Measurements from ENCODE around the gene PRKCA.

Gene PRKCA

GRCh38 chr17:66841744-66842143 lies 539.3 kb downstream of the PRKCA start:
- Histone ChIP-seq H3K27me3 (ENCODE audit: control insufficient read depth, low read length) (no peaks in the 10 kb centered on the region), H3K27ac (ENCODE audit: low read depth, low read length) (no peak overlapping the region), H3K4me1 (ENCODE audit: control insufficient read depth, low read length) (no peaks in the 10 kb centered on the region), H3F3A (ENCODE audit: control insufficient read depth, insufficient read depth) (no peaks in the 10 kb centered on the region), H3K36me3 (ENCODE audit: control insufficient read depth, low read length) (no peaks in the 10 kb centered on the region), H4K20me1 (ENCODE audit: control insufficient read depth, insufficient read depth, low read depth, low read length) (no peaks in the 10 kb centered on the region), H3K9me3 (ENCODE audit: control insufficient read depth, insufficient read depth, low read length) (peaks cover 10% of the 10 kb centered on the region; the same call in 1 of the 2 replicates), H3K9me2 (replicated peaks; ENCODE audit: control insufficient read depth, low read length) (no peaks in the 10 kb centered on the region), H3K4me2 (ENCODE audit: low read length) (no peak overlapping the region), H3K4me3 (ENCODE audit: low read length) (no peak overlapping the region), H3K79me2 (ENCODE audit: control insufficient read depth, low read length) (no peaks in the 10 kb centered on the region)
- TF ChIP-seq EZH2phosphoT487 (IDR thresholded peaks at IDR 0.05; ENCODE audit: borderline replicate concordance, low read length) (no peak), CTCF (IDR thresholded peaks at IDR 0.05; ENCODE audit: low read depth, low read length, poor library complexity, severe bottlenecking) (no peak)

DNA sequence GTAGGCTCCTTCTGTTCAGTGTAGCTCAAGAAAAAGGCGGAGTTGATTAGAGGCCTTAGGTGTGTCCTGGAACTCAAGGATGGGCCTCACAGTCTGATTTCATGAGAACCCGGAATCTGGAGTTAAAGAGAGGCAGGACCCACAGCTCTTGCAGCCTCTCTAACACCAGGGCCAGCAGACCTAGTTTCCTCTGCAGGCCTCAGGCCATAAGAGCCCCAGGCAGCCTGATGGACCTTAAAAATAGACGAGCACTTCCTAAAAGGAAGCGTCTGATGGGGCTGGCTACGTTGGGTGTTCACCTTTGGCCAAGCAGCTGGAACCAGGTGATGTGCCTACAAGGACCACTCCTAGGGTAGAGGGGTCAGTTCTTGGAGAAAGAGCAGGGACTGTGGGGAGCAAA lies 540.1 kb downstream of the PRKCA start:
- H3K9me3 ChIP-seq (ENCODE audit: control insufficient read depth, insufficient read depth, low read length): peaks cover 18% of the 10 kb centered on the region; the same call in 1 of the 2 replicates
- no peak overlapping the region for H3K4me2 ChIP-seq (ENCODE audit: low read length)
- H3F3A ChIP-seq (ENCODE audit: control insufficient read depth, insufficient read depth): no peaks in the 10 kb centered on the region
- H4K20me1 ChIP-seq (ENCODE audit: control insufficient read depth, insufficient read depth, low read depth, low read length): no peaks in the 10 kb centered on the region
- no peaks in the 10 kb centered on the region for H3K36me3 ChIP-seq (ENCODE audit: control insufficient read depth, low read length)
- H3K4me3 ChIP-seq (ENCODE audit: low read length): no peak overlapping the region
- H3K4me1 ChIP-seq (ENCODE audit: control insufficient read depth, low read length): no peaks in the 10 kb centered on the region
- H3K9me2 ChIP-seq (replicated peaks; ENCODE audit: control insufficient read depth, low read length): no peaks in the 10 kb centered on the region
- TF ChIP-seq EZH2phosphoT487 (IDR thresholded peaks at IDR 0.05; ENCODE audit: borderline replicate concordance, low read length) (no peak), CTCF (IDR thresholded peaks at IDR 0.05; ENCODE audit: low read depth, low read length, poor library complexity, severe bottlenecking) (no peak)
- H3K27me3 ChIP-seq (ENCODE audit: control insufficient read depth, low read length): no peaks in the 10 kb centered on the region
- H3K79me2 ChIP-seq (ENCODE audit: control insufficient read depth, low read length): no peaks in the 10 kb centered on the region
- no peak overlapping the region for H3K27ac ChIP-seq (ENCODE audit: low read depth, low read length)

DNA sequence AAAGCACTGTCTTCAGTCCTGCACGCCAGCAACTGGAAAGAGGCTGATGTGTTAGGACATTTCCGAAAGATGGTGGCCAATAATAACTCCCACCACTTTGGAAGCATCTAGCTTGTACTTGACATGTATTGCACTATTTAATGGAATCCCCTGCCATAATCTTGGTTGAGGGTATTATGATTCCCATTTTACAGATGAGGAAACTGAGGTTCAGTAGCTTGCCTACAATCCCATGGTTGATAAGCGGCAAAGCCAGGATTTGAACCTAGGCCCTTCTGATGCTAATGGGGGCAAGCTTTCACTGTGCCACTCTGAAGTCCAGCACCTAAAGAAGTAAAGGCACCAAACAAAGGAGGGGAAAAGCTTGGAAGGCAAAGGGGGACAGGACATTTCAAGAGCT lies 540.5 kb downstream of the PRKCA start:
- TF ChIP-seq CTCF (IDR thresholded peaks at IDR 0.05; ENCODE audit: low read depth, low read length, poor library complexity, severe bottlenecking): no peak
- TF ChIP-seq EZH2phosphoT487 (IDR thresholded peaks at IDR 0.05; ENCODE audit: borderline replicate concordance, low read length): no peak
- no peak overlapping the region for H3K4me2 ChIP-seq (ENCODE audit: low read length)
- no peaks in the 10 kb centered on the region for H3K27me3 ChIP-seq (ENCODE audit: control insufficient read depth, low read length)
- H3K36me3 ChIP-seq (ENCODE audit: control insufficient read depth, low read length): no peaks in the 10 kb centered on the region
- peaks cover 18% of the 10 kb centered on the region; the same call in 1 of the 2 replicates for H3K9me3 ChIP-seq (ENCODE audit: control insufficient read depth, insufficient read depth, low read length)
- no peaks in the 10 kb centered on the region for H3F3A ChIP-seq (ENCODE audit: control insufficient read depth, insufficient read depth)
- no peaks in the 10 kb centered on the region for H3K4me1 ChIP-seq (ENCODE audit: control insufficient read depth, low read length)
- H3K9me2 ChIP-seq (replicated peaks; ENCODE audit: control insufficient read depth, low read length): no peaks in the 10 kb centered on the region
- no peak overlapping the region for H3K4me3 ChIP-seq (ENCODE audit: low read length)
- no peak overlapping the region for H3K27ac ChIP-seq (ENCODE audit: low read depth, low read length)
- no peaks in the 10 kb centered on the region for H4K20me1 ChIP-seq (ENCODE audit: control insufficient read depth, insufficient read depth, low read depth, low read length)
- H3K79me2 ChIP-seq (ENCODE audit: control insufficient read depth, low read length): no peaks in the 10 kb centered on the region

Measured in DOHH2 (cell line).